B cell (primary cell): ENCODE measurements around the gene NLRP13.

Experiments used
- CTCF ChIP-seq: fragments of 200-600 bp; IDR thresholded peaks from one replicate; pipeline ENCODE4 v1.8.0; 2022; ENCODE audit warnings: antibody characterized with exemption, mild to moderate bottlenecking
- EZH2 ChIP-seq: IDR thresholded peaks from 2 replicates; pipeline ENCODE4 v1.6.1; 2012; ENCODE audit warnings: borderline replicate concordance, low read depth, mild to moderate bottlenecking, moderate library complexity, low read length; ENCODE audit not compliant: insufficient read depth, poor library complexity, severe bottlenecking

GRCh38 chr19:55931936-55932386, at the start of gene NLRP13:
- TF ChIP-seq CTCF (no peak), EZH2 (no peak)
